Kidney epithelial cell (primary cell): ENCODE measurements around the gene THBS3. TPM values are rescaled to one million over a fixed set of nuclear protein-coding genes. Genes with fewer than 3 reads are reported as not detected.
A peak's percentile ranks its signal among the peaks of the same experiment; 100 is the strongest.
"Not testable (repeated sequence)": the region's sequence is repeated elsewhere in the genome, so short reads cannot be mapped to it uniquely, and the experiment has no call there.

Experiments
- DNase-seq: peaks from one replicate; pipeline ENCODE4 v3.0.0-alpha.2; 2010; ENCODE audit warnings: low read depth
- H3K27me3 ChIP-seq: 2 replicates; pipeline ENCODE4 v1.6.0; 2011; ENCODE audit warnings: low read length; ENCODE audit not compliant: control insufficient read depth, insufficient read depth
- H3K36me3 ChIP-seq: 2 replicates; pipeline ENCODE4 v1.5.1; 2011; ENCODE audit warnings: low read length; ENCODE audit not compliant: control insufficient read depth, insufficient read depth
- H3K4me3 ChIP-seq: 2 replicates; pipeline ENCODE4 v1.5.1; 2011; ENCODE audit warnings: low read depth, mild to moderate bottlenecking, control low read depth, low read length
- total RNA-seq: library from RNA; depleted of rRNA; stranded (reverse); fragments of >200 nt; gene quantifications from 2 replicates; pipeline ENCODE4 v1.2.3, GENCODE V29; 2015
- TF ChIP-seq, protein P1 (sequence below): IDR thresholded peaks from 2 replicates; pipeline ENCODE4 v1.5.1; 2011; ENCODE audit warnings: mild to moderate bottlenecking, moderate library complexity, low read length, control low read depth, inconsistent platforms; ENCODE audit not compliant: insufficient read depth, poor library complexity, severe bottlenecking

Gene THBS3
- total RNA-seq, 1 donor from 2014 or later, result 51.5 TPM

DNA sequence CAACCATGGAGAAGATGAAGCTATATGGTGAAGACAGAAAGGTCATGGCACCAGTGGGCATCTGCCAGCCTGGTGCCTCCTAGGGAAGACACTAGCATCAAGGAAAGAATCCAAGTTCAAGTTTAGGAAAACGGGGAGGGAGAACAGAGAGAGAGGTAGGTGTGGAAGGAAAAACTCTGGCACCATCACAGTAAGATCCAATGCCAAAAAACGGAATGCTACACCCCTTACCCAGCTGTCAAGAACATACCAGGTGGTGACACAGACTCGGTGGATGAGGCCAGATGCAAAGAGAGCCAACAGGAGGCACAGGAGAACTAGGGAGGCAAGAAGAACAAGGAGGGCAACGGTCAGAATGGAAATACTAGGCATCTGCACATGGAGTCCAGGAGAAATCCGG lies 38.2 kb downstream of the THBS3 start:
- H3K4me3 ChIP-seq, result no peak overlapping the region
- H3K27me3 ChIP-seq, result peaks cover 8% of the 10 kb centered on the region
- DNase-seq, result no peak
- no peaks in the 10 kb centered on the region for H3K36me3 ChIP-seq
- TF ChIP-seq, protein P1, sequence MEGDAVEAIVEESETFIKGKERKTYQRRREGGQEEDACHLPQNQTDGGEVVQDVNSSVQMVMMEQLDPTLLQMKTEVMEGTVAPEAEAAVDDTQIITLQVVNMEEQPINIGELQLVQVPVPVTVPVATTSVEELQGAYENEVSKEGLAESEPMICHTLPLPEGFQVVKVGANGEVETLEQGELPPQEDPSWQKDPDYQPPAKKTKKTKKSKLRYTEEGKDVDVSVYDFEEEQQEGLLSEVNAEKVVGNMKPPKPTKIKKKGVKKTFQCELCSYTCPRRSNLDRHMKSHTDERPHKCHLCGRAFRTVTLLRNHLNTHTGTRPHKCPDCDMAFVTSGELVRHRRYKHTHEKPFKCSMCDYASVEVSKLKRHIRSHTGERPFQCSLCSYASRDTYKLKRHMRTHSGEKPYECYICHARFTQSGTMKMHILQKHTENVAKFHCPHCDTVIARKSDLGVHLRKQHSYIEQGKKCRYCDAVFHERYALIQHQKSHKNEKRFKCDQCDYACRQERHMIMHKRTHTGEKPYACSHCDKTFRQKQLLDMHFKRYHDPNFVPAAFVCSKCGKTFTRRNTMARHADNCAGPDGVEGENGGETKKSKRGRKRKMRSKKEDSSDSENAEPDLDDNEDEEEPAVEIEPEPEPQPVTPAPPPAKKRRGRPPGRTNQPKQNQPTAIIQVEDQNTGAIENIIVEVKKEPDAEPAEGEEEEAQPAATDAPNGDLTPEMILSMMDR, result no peak

DNA sequence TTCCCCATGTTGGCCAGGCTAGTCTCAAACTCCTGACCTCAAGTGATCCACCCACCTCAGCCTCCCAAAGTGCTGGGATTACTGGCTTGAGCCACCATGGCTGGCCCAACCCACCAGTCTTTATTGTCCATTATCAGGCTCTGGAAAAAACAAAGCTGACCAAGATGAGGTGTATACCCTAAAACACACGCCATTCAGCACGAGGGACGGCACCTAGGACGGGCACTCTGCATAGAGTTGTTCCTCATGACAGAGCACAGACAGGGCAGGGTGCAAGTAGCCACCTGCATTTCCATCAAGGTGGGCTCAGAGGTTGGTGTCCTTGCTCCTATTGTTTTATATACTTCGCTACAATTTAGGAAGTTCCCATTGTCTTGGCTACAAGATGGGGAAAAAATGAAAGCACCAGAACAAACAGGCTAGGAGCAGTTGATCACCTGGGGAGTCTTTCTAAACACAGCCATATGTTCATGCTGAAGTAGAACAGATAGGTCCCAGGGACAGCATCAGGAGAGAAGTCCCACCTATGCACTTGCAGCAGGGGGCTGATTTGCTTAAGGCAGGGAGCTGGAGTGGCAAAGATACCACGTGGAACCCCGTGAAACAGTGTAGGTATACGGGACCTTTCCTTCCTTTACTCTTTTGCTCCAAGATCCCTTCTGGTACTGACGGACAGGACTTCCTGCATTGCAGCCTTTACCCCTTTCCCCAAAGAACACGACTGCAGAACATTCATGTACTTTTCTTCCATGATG lies 39.1 kb downstream of the THBS3 start:
- no peak for DNase-seq
- no peak overlapping the region for H3K4me3 ChIP-seq
- no peaks in the 10 kb centered on the region for H3K36me3 ChIP-seq
- peaks cover 8% of the 10 kb centered on the region for H3K27me3 ChIP-seq
- TF ChIP-seq, protein P1, result no peak

DNA sequence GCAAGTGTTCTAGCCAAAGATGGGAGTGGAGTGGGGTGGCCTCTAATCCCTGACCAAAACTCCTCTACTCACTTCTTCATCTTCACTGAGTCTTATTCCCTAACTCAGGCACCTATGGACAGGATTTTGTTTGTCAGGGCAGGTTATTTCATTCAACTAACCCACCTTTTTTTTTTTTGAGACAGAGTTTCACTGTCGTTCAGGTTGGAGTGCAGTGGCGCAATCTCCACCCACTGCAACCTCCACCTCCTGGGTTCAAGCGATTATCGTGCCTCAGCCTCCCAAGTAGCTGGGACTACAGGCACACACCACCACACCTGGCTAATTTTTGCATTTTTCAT lies 39.6 kb downstream of the THBS3 start:
- H3K36me3 ChIP-seq, DNase-seq, H3K27me3 ChIP-seq, H3K4me3 ChIP-seq: not testable (repeated sequence)

GRCh38 chr1:155167166-155168104 lies 40.3 kb downstream of the THBS3 start:
- TF ChIP-seq, protein P1, result peak; percentile 91
- Histone ChIP-seq H3K4me3 (no peak overlapping the region), H3K36me3 (no peaks in the 10 kb centered on the region), H3K27me3 (peaks cover 8% of the 10 kb centered on the region)
- DNase-seq, result peak; percentile 47

GRCh38 chr1:155166471-155167165 lies 41.1 kb downstream of the THBS3 start:
- DNase-seq, result no peak
- Histone ChIP-seq H3K27me3 (peaks cover 8% of the 10 kb centered on the region), H3K4me3 (no peak overlapping the region), H3K36me3 (no peaks in the 10 kb centered on the region)
- TF ChIP-seq, protein P1, result no peak

- DNase-seq, result no peak
- TF ChIP-seq, protein P1, result no peak
- H3K4me3 ChIP-seq, result no peak overlapping the region
- H3K27me3 ChIP-seq, result peaks cover 8% of the 10 kb centered on the region
- H3K36me3 ChIP-seq, result no peaks in the 10 kb centered on the region
Measured at GRCh38 chr1:155166051-155166470, 41.6 kb downstream of the THBS3 start.

DNA sequence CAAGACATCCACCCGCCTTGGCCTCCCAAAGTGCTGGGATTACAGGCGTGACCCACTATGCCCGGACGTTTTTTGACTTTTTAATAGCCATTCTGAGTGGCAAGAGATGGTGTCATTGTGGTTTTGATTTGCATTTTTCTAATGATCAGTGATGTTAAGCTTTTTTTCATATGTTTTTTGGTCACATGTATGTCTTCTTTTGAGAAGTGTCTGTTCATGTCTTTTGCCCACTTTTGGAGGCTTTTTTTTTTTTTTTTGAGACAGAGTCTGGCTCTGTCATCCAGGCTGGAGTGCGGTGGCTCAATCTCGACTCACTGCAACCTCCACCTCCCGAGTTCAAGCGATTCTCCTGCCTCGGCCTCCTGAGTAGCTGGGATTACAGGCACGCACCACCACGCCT lies 43.1 kb downstream of the THBS3 start:
- H3K27me3 ChIP-seq, DNase-seq, H3K36me3 ChIP-seq, H3K4me3 ChIP-seq: not testable (repeated sequence)

DNA sequence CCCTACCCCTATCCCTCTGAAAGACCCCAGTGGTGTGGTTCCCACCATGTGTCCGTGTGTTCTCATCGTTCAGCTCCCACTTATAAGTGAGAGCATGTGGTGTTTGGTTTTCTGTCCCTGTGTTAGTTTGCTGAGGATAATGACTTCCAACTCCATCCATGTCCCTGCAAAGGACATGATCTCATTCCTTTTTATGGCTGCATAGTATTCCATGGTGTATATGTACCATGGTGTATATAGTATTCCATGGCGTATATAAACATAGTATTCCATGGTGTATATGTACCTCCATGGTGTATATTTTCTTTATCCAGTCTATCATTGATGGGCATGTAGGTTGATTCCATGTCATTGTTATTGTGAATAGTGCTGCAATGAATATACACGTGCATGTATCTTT lies 43.9 kb downstream of the THBS3 start:
- H3K36me3 ChIP-seq, H3K27me3 ChIP-seq, H3K4me3 ChIP-seq, DNase-seq: not testable (repeated sequence)
